Skeletal muscle tissue (tissue), 4 donors: Measurements from ENCODE around the gene KCTD2. TPM values are rescaled to one million over a fixed set of nuclear protein-coding genes. Genes with fewer than 3 reads are reported as not detected.

Experiments used
- H3K27ac ChIP-seq: one replicate; pipeline ENCODE4 v1.7.0; 2013; ENCODE audit warnings: mild to moderate bottlenecking, low read depth, low read length, inconsistent platforms
- H3K27me3 ChIP-seq, 3 donors: one replicate each; pipeline ENCODE4 v1.7.0; 2013; ENCODE audit warnings: low read length in 3 of 3; ENCODE audit not compliant: control insufficient read depth in 3 of 3, insufficient read depth in 3 of 3
- H3K36me3 ChIP-seq, 3 donors: one replicate each; pipeline ENCODE4 v1.7.0; 2013; ENCODE audit warnings: low read length in 3 of 3; ENCODE audit not compliant: control insufficient read depth in 3 of 3, insufficient read depth in 3 of 3
- H3K4me1 ChIP-seq, 3 donors: one replicate each; pipeline ENCODE4 v1.7.0; 2013; ENCODE audit warnings: low read length in 3 of 3, mild to moderate bottlenecking in 3 of 3; ENCODE audit not compliant: control insufficient read depth in 3 of 3, insufficient read depth in 3 of 3
- H3K4me3 ChIP-seq, 3 donors: one replicate each; pipeline ENCODE4 v1.7.0; 2013; ENCODE audit warnings: low read length in 3 of 3
- H3K9ac ChIP-seq, 3 donors: one replicate each; pipeline ENCODE4 v1.7.0; 2013; ENCODE audit warnings: low read length in 3 of 3, mild to moderate bottlenecking in 3 of 3, moderate library complexity in 2 of 3, low read depth in 1 of 3
- H3K9me3 ChIP-seq, 3 donors: one replicate each; pipeline ENCODE4 v1.7.0; 2013; ENCODE audit warnings: low read length in 3 of 3; ENCODE audit not compliant: control insufficient read depth in 3 of 3
- total RNA-seq: library from RNA; depleted of rRNA; stranded (reverse); fragments of >200 nt; gene quantifications from one replicate; pipeline ENCODE4 v1.2.3, GENCODE V29; 2014
- donor health status: Osteomylitis.

The KCTD2 gene
- total RNA-seq, 1 donor from 2014 or later = 9.4 TPM

- H3K4me1 ChIP-seq = peaks cover 19 to 33% (median 20%) of the 10 kb centered on the region in 3 donors
- H3K27ac ChIP-seq = no peak overlapping the region
- H3K9me3 ChIP-seq = no peaks in the 10 kb centered on the region
- peaks cover 0 to 14% (median 5%) of the 10 kb centered on the region in 3 donors for H3K36me3 ChIP-seq
- no peak overlapping the region for H3K4me3 ChIP-seq
- H3K27me3 ChIP-seq = no peaks in the 10 kb centered on the region
- H3K9ac ChIP-seq = no peak overlapping the region
Measured at GRCh38 chr17:75094871-75095399, 47.9 kb downstream of the KCTD2 start.

DNA sequence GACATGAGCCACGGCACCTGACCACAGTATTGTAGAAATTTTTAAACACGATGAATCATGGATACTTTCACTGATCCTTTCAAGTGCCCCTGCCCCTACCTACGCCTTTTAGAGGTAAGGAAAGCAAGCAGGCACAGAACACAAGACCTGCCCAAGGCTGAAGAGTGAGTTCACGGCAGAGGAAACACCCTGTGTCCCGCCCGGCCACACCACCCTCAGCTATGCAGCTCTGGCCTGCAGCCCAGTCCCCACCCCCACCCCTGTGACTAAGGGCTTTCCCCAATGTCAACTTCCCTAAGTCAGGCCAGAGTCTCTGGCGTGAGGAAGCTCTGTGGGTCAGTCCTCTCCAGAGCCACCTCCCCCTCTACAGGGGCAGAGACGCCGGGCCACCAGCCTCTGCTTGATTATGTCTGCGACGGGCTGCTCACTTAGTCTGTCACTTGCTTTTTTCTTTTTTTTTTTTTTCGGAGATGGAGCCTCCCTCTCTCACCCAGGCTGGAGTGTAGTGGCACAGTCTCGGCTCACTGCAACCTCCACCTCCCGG lies 49.1 kb downstream of the KCTD2 start:
- peaks cover 6 to 22% (median 13%) of the 10 kb centered on the region in 3 donors for H3K36me3 ChIP-seq
- no peaks in the 10 kb centered on the region for H3K27me3 ChIP-seq
- no peak overlapping the region for H3K9ac ChIP-seq
- H3K27ac ChIP-seq = peak overlapping the region; percentile 36
- H3K9me3 ChIP-seq = no peaks in the 10 kb centered on the region
- H3K4me3 ChIP-seq = no peak overlapping the region
- peaks cover 13 to 25% (median 13%) of the 10 kb centered on the region in 3 donors for H3K4me1 ChIP-seq

- H3K36me3 ChIP-seq = peaks cover 6 to 22% (median 13%) of the 10 kb centered on the region in 3 donors
- no peak overlapping the region for H3K9ac ChIP-seq
- no peaks in the 10 kb centered on the region for H3K27me3 ChIP-seq
- no peaks in the 10 kb centered on the region for H3K9me3 ChIP-seq
- H3K27ac ChIP-seq = no peak overlapping the region
- H3K4me1 ChIP-seq = peaks cover 1 to 8% (median 5%) of the 10 kb centered on the region in 3 donors
- H3K4me3 ChIP-seq = no peak overlapping the region
Measured at GRCh38 chr17:75097865-75098264, 50.8 kb downstream of the KCTD2 start.

DNA sequence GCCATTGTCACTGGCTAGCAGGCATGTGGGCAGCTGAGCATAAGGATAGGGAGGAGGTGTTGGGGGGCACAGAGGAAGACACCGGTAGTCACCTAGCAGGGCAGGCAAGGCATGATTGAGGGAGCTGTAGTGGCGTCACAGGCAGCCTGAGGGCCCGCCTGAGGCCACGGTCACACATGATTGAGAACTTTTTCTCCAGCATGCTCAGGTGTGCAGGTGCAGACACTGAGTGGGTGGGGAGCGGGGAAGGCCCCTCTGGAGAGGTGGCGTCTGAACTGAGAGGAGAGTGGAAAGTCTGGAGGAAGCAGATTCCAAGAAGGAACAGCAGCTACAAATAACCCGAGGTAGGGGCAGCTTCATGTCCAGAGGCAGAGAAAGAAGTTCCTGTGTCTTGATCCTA lies 51.8 kb downstream of the KCTD2 start:
- peaks cover 0 to 6% (median 5%) of the 10 kb centered on the region in 3 donors for H3K4me1 ChIP-seq
- H3K27ac ChIP-seq = no peak overlapping the region
- H3K9ac ChIP-seq = no peak overlapping the region
- H3K27me3 ChIP-seq = no peaks in the 10 kb centered on the region
- peaks cover 6 to 23% (median 13%) of the 10 kb centered on the region in 3 donors for H3K36me3 ChIP-seq
- H3K9me3 ChIP-seq = no peaks in the 10 kb centered on the region
- H3K4me3 ChIP-seq = no peak overlapping the region

DNA sequence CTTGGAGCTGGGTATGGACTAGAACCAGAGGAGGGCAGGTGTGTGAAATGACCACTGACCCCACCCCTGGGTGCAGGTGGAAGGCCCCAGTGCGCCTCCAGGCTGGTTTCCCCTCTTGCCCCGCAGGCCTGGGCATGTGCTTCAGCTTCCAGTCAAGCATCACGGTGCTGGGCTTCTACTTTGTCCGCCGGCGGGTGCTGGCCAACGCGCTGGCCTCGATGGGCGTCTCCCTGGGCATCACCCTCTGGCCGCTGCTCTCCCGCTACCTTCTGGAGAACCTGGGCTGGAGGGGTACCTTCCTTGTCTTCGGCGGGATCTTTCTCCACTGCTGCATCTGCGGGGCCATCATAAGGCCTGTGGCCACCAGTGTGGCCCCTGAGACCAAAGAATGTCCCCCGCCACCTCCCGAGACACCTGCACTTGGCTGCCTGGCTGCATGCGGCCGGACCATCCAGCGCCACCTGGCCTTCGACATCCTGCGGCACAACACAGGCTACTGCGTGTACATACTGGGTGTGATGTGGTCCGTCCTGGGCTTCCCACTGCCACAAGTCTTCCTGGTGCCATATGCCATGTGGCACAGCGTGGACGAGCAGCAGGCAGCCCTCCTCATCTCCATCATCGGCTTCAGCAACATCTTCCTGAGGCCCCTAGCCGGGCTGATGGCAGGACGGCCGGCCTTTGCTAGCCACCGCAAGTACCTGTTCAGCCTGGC lies 53.0 kb downstream of the KCTD2 start:
- peaks cover 0 to 6% (median 5%) of the 10 kb centered on the region in 3 donors for H3K4me1 ChIP-seq
- no peaks in the 10 kb centered on the region for H3K27me3 ChIP-seq
- H3K9ac ChIP-seq = no peak overlapping the region
- H3K27ac ChIP-seq = no peak overlapping the region
- H3K4me3 ChIP-seq = no peak overlapping the region
- H3K9me3 ChIP-seq = no peaks in the 10 kb centered on the region
- H3K36me3 ChIP-seq = peaks cover 7 to 24% (median 13%) of the 10 kb centered on the region in 3 donors

DNA sequence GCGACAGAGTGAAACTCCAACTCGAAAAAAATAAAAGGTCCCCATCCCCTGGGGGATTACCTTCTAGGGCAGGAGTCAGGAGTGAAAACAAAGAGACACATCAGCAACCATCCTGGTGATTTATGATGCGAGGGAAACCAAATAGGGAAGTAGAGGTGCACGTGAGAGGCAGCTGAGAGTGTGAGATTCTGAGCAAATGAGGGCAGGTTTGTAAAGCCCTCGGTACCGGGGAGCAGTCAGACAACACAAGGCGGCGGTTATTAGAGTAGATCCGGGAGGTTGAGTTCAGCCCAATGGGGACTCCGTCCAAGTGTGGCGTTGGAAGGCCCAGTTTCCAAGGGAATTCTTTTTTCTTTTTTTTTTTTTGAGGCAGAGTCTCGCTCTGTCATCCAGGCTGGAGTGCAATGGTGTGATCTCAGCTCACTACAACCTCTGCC lies 55.4 kb downstream of the KCTD2 start:
- H3K27ac ChIP-seq = no peak overlapping the region
- H3K9ac ChIP-seq = no peak overlapping the region
- no peaks in the 10 kb centered on the region for H3K27me3 ChIP-seq
- no peak overlapping the region for H3K4me3 ChIP-seq
- H3K4me1 ChIP-seq = no peaks in the 10 kb centered on the region
- peaks cover 9 to 24% (median 13%) of the 10 kb centered on the region in 3 donors for H3K36me3 ChIP-seq
- H3K9me3 ChIP-seq = no peaks in the 10 kb centered on the region

- no peaks in the 10 kb centered on the region for H3K27me3 ChIP-seq
- H3K9me3 ChIP-seq = no peaks in the 10 kb centered on the region
- H3K36me3 ChIP-seq = peaks cover 9 to 17% (median 10%) of the 10 kb centered on the region in 3 donors
- H3K4me1 ChIP-seq = peaks cover 0 to under 1% (median under 1%) of the 10 kb centered on the region in 3 donors
- H3K27ac ChIP-seq = no peak overlapping the region
- no peak overlapping the region for H3K4me3 ChIP-seq
- H3K9ac ChIP-seq = peak overlapping the region in 1 of 3 donors; percentile 61
Measured at GRCh38 chr17:75103601-75104554, 56.9 kb downstream of the KCTD2 start.

DNA sequence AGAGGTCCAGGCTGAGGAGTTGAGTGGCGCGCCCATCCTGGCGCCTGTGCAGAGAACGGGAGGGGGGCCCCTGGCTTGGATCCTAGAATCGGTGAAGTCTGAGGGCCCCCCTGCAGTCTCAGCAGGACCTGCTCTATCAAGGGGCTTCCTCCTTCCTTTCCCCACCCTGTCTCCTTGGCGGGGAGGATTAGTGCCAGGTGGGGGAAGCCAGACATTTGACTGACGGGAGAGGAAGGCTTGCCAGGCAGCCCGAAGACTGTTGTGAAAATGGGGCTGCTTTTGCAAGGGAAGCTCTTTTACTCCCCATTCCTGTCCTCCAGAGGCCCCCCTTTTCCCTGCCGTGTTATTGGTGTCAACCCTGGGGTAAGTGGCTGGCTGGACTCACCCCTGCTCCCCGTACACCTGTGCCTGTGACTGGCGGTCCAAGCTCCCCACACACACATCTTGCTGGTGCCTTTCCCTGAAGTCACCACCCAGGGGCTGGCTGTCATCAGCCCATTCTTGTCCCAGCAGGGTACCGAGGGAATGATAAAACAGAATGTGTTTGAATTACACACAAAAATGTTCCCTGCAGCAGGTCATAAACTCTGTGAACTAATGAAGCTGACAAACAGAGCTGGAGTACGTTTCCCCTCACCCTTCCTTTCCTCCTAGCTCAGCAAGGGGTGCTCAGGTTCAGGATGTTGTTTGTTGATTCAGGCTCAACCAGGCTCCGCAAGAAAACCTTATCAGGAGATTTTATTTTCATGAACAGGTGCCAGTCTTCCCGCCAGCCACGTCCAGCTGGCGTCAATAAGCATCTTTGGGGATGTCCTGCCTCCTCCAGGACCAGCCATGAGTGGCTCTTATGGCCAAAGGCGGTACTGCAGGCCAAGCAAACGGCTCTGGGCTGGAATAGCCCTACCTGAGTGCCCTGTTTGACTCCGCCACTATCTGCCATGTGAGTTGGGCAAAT lies 58.4 kb downstream of the KCTD2 start:
- Histone ChIP-seq H3K4me1 (peaks cover 8 to 13% (median 8%) of the 10 kb centered on the region in 3 donors), H3K9ac (peak overlapping the region in 1 of 3 donors; percentile 16), H3K27ac (no peak overlapping the region), H3K4me3 (no peak overlapping the region), H3K9me3 (no peaks in the 10 kb centered on the region), H3K27me3 (no peaks in the 10 kb centered on the region), H3K36me3 (peaks cover 3 to 8% (median 6%) of the 10 kb centered on the region in 3 donors)

GRCh38 chr17:75108193-75108592 lies 61.2 kb downstream of the KCTD2 start:
- Histone ChIP-seq H3K27ac (no peak overlapping the region), H3K36me3 (peaks cover 0 to 6% (median 4%) of the 10 kb centered on the region in 3 donors), H3K4me3 (no peak overlapping the region), H3K27me3 (no peaks in the 10 kb centered on the region), H3K4me1 (peaks cover 12 to 21% (median 12%) of the 10 kb centered on the region in 3 donors), H3K9ac (no peak overlapping the region), H3K9me3 (no peaks in the 10 kb centered on the region)
